Activated T-cell treated with anti-CD3 and anti-CD28 coated beads for 48 hours (primary cell): ENCODE measurements around the gene ME3.
"Not testable (repeated sequence)": the region's sequence is repeated elsewhere in the genome, so short reads cannot be mapped to it uniquely, and the experiment has no call there.

Experiments used
- DNase-seq: peaks from one replicate; pipeline ENCODE4 v3.0.0-alpha.2; 2020; ENCODE audit warnings: low read depth

ME3 gene

GRCh38 chr11:86459682-86460460, 212.5 kb downstream of the ME3 start:
- no peak for DNase-seq

GRCh38 chr11:86459002-86459385, 213.4 kb downstream of the ME3 start:
- no peak for DNase-seq

- no peak for DNase-seq
These were observed 214.0 kb downstream of the ME3 start for GRCh38 chr11:86458294-86459001.

- peak; percentile 75 for DNase-seq
These were observed 216.1 kb downstream of the ME3 start for GRCh38 chr11:86456075-86456939.

- DNase-seq, result no peak
These were observed 219.0 kb downstream of the ME3 start for GRCh38 chr11:86453290-86454030.

GRCh38 chr11:86449993-86450629, 222.3 kb downstream of the ME3 start:
- DNase-seq, result no peak

GRCh38 chr11:86447763-86448480, 224.5 kb downstream of the ME3 start:
- no peak for DNase-seq

GRCh38 chr11:86446924-86447285, 225.5 kb downstream of the ME3 start:
- DNase-seq, result no peak

- DNase-seq, result no peak
These were observed 226.1 kb downstream of the ME3 start for GRCh38 chr11:86446163-86446923.

- DNase-seq, result no peak
These were observed 227.4 kb downstream of the ME3 start for GRCh38 chr11:86444981-86445380.

GRCh38 chr11:86443415-86443814, 229.0 kb downstream of the ME3 start:
- DNase-seq, result no peak

- no peak for DNase-seq
These were observed 229.6 kb downstream of the ME3 start for GRCh38 chr11:86442827-86443226.

GRCh38 chr11:86442420-86442819, 230.0 kb downstream of the ME3 start:
- no peak for DNase-seq

GRCh38 chr11:86440843-86441242, 231.6 kb downstream of the ME3 start:
- DNase-seq, result no peak

- DNase-seq, result no peak
These were observed 232.1 kb downstream of the ME3 start for GRCh38 chr11:86440305-86440716.

GRCh38 chr11:86438685-86439084, 233.7 kb downstream of the ME3 start:
- no peak for DNase-seq

GRCh38 chr11:86435711-86436110, 236.7 kb downstream of the ME3 start:
- DNase-seq, result no peak

GRCh38 chr11:86433361-86434095, 238.9 kb downstream of the ME3 start:
- not testable (repeated sequence) for DNase-seq

- no peak for DNase-seq
These were observed 241.2 kb downstream of the ME3 start for GRCh38 chr11:86431258-86431657.
